HG03045 (cell line): ENCODE data around the gene TNPO3.

Experiments
- ATAC-seq: cut with Tn5 transposase; IDR thresholded peaks from one replicate; pipeline ENCODE4 v1.9.1; 2021; ENCODE audit warnings: mild to moderate bottlenecking, moderate library complexity; ENCODE audit not compliant: unreplicated experiment

TNPO3 gene

GRCh38 chr7:129054438-129055293 is at the start of gene TNPO3:
TSS of gene TNPO3 (minus strand) at chr7:129055111. CDS start at chr7:129054770, 341 bp downstream.
- peak; percentile 83 for ATAC-seq

DNA sequence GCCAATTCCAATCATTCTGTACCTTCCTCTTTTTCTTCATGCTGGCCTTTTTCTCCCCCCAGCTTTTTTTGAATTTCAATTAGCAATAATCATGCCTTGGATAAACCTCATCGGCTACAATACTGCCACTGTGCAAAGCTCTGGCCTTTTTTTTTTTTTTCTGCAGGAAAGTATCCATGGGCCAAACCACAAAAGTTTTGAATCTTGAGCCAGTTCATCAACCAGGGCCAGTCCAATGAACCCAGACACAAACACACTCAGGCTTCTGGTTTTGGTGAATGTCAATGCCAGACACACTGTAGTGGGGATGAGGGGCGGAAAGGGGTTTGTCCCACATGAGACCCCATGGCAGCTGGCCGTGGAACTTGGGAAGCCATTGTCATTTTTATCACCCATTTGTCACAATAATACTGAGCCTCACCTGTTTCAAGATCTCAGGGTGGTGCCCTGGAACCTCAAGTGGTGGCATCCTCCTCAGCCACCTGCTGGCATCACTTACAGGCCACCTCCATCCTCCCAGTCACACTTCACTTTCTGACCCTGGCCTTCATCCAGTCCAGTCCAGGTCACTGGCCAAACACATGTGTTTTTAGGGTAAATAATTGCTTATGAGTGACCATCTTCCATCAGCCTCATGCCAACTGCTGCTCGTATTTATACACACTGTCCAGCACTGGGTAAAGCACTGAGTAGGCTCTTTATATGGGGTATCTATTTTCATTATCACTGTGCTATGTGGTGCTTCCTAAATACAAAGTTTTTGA is 48.8 kb upstream of the TNPO3 start:
- ATAC-seq, result no peak

- ATAC-seq, result no peak
Measured at GRCh38 chr7:129101746-129102145, 46.8 kb upstream of the TNPO3 start.

DNA sequence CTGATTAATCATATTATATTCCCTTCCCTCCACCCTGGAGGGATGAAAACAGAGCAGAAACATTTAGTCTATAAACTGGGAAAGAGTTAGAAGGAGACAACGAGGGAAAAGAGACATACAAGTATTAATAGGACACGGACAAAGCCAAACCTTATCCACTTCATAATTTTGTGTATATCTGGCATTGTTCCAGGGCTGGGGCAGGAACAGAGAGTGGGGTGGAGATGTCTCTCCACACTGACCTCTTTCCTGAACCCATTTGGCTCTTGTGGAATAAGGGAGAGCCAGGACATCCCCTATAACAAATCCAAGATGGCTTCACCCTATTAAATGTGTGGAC is 45.9 kb upstream of the TNPO3 start:
- ATAC-seq, result no peak

DNA sequence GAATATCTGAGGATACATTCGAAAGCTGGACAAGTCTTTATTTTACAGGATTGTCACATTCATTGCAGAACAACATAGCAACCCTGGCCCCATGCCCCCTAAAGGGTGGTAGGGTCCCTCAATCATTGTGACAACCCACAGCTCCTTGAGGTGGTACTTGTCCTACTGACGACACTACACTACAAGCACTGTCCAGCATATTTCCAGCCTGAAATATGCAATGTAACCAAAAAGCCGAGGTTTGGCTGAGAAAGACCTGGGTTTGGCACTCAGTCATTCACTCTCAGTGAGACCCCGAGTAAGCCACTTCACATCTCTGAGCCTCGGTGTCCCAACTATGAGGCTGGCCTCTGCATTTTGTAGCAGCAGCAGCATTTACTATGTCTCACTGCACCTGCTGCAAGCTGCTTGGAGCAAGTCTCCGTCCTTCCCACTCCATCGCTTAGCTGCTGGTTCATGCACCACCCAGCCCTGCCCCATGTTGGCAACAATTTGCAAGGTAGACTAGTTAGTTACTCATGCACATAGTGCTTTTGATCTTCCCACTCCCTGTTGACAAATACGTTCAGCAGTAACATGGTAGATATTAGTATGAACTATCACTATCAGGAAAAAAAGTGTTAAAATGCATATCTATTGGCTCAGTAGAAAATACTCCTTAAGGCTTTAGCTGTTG is 43.6 kb upstream of the TNPO3 start:
- ATAC-seq, result no peak

GRCh38 chr7:129095258-129095657 is 40.3 kb upstream of the TNPO3 start:
- no peak for ATAC-seq

DNA sequence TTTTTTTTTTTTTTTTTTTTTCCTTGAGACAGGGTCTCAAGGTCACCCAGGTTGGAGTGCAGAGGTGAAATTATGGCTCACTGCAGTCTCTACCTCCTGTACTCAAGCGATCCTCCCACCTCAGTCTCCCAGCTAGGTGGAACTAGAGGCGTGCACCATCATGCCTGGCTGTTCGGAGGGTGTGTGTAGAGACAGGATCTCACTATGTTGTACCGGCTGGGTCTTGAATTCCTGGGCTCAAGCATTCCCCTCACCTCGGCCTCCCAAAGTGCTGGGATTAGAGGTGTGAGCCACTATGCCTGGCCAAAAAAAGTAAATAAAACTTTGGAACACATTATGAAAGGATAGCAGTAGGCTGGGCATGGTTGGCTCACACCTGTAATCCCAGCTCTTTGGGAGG is 39.6 kb upstream of the TNPO3 start:
- no peak for ATAC-seq

- ATAC-seq, result no peak
Measured at GRCh38 chr7:129093867-129094456, 39.1 kb upstream of the TNPO3 start.

- ATAC-seq, result peak; percentile 63
Measured at GRCh38 chr7:129091484-129092002, 36.6 kb upstream of the TNPO3 start.

- ATAC-seq, result no peak
Measured at GRCh38 chr7:129090300-129090907, 35.5 kb upstream of the TNPO3 start.

GRCh38 chr7:129089521-129090212 is 34.8 kb upstream of the TNPO3 start:
- ATAC-seq, result peak; percentile 69

DNA sequence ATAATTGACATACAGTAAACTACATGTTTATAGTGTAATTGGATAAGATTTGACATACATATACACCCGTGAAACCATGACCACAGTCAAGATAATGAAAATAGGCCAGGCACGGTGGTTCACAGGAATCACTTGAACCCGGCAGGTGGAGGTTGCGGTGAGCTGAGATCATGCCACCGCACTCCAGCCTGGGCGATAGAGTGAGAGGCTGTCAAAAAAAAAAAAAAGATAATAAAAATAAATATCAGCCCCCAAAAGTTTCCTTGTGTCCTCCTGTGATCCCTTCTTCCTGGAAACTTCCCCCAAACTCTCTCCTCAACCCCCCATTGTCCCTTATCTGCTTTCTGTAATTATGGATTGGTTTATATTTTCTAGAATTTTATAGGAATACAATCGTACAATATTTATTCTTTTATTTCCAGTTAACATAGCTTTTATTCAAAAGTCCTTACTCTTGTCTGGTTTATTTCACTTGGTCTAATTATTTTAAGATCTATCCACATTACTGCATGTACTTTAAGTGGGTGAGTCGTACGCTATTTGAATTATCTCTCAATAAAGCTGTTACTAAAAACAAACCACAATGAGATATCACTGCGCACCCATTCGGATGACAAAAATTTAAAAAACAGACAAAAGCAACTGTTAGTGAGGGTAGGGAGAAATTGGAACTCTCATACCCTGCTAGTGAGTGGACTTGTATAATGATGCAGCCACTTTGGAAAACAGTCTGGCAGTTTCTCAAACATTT is 30.1 kb upstream of the TNPO3 start:
- ATAC-seq, result no peak

DNA sequence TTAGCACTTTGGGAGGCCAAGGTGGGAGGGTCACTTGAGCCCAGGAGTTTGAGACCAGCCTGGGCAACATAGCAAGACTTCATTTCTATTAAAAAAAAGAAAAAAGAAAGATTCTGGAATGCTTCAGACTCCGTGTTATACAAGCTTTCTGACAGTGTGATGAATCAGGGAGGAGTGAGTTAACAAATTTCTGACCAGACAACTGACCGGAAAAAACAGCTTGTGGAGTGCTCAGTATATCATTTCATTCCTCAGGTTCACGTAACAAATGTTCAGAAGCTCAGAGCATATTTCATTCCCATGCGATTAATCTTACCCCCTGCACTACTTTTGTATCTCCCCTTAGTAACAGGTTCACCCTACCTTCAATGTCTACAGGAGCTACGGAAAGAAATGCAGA is 28.6 kb upstream of the TNPO3 start:
- ATAC-seq, result no peak

GRCh38 chr7:129078455-129078854 is 23.5 kb upstream of the TNPO3 start:
- no peak for ATAC-seq

DNA sequence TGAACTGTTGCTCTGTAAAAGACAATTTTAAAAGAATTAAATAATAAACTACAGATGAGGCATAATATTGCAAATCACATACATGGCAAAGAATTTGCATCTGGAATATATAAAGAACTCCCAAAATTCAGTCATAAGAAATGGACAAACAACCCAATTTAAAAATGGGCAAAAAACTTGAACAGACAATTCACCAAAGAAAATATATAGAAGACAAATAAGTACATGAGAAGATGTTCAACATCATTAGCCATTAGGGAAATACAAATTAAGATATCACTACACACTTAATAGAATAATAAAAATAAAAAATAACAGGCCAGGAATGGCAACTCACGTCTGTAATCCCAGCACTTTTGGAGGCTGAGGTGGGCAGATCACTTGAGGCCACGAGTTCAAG is 22.0 kb upstream of the TNPO3 start:
- ATAC-seq, result no peak

DNA sequence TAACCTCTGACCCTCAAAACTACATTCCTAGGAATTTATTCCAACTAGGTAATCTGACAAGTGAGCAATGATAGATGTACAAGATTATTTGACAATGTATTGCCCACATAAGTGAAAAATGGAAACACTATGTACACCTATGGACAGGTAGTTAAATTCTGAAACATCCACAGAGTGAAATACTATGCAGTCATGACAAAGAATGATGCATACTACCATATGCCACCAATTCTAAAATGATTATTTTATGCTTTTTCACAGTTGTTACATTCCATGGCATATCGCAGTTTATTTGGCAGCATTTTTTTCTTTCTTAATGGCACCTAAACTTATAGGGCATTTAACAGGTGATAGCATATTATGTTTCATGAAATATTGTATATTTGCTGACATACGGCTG is 20.1 kb upstream of the TNPO3 start:
- ATAC-seq, result no peak

DNA sequence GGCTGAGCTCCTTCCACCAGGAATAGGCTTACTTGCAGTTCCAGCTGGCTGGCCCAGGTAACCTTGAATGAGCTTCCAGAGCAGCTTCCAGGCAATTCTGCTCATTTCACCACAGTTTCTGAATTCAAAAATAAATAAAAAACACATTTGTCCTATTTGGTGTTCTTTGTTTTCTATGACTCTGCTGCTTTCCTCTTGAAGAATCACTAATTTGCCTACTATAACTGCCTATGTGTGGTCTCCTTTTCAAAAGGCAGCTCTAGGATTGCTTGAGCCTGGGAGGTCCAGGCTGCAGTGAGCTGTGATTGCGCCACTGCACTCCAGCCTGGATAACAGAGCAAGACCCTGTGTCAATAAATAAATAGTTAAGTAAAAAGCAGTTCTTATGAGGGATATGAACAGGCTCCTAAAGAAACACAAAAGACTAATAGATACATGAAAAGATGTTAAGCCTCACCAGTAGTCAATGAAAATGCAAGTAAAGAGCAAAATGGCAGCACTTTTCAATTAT is 19.5 kb upstream of the TNPO3 start:
- no peak for ATAC-seq

- no peak for ATAC-seq
Measured at GRCh38 chr7:129073738-129074137, 18.8 kb upstream of the TNPO3 start.

GRCh38 chr7:129073204-129073603 is 18.3 kb upstream of the TNPO3 start:
- no peak for ATAC-seq
